PC-3 (cell line): ENCODE data around the gene MASTL.

Experiments used
- EZH2phosphoT487 ChIP-seq: fragments of 300-600 bp; sonication (generic); IDR thresholded peaks from 2 replicates; pipeline ENCODE4 v1.6.1; 2018; ENCODE audit warnings: mild to moderate bottlenecking, antibody characterized with exemption, low read length, borderline replicate concordance
- TF ChIP-seq, protein P1 (sequence below): fragments of 300-600 bp; sonication (generic); conservative IDR thresholded peaks from 2 replicates; pipeline ENCODE4 v1.5.1; 2017; ENCODE audit warnings: antibody characterized with exemption, low read depth, mild to moderate bottlenecking, low read length

DNA sequence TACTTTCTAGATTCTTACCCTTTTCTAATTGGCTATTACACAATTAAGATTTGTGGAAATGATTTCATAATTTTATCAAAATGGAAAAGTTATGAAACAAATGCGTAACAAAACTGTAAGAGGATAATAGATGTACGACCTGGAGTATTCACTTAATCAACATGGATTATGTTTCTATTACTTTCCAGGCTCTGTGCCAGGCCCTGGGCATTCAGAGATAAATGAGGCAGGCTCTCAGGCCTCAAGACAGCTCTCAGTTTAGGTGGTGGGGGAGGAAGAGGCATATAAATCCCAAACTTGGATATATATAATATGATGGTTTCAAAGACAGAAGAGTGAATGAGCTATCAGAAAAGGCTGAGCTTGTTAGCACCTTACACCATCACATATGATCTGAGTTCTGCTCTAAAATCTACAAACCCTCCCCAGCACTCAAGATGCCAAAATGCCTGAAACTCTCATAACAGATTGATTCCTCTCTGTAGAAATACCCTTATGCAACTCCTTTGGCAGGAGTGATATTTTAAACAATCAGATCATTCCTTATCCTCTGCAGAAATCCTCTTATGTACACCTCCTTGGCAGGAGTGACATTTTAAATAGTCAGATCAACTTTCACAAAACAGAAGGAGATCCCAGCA lies 42.9 kb downstream of the MASTL start:
- no peak for TF ChIP-seq EZH2phosphoT487
- TF ChIP-seq, protein P1, sequence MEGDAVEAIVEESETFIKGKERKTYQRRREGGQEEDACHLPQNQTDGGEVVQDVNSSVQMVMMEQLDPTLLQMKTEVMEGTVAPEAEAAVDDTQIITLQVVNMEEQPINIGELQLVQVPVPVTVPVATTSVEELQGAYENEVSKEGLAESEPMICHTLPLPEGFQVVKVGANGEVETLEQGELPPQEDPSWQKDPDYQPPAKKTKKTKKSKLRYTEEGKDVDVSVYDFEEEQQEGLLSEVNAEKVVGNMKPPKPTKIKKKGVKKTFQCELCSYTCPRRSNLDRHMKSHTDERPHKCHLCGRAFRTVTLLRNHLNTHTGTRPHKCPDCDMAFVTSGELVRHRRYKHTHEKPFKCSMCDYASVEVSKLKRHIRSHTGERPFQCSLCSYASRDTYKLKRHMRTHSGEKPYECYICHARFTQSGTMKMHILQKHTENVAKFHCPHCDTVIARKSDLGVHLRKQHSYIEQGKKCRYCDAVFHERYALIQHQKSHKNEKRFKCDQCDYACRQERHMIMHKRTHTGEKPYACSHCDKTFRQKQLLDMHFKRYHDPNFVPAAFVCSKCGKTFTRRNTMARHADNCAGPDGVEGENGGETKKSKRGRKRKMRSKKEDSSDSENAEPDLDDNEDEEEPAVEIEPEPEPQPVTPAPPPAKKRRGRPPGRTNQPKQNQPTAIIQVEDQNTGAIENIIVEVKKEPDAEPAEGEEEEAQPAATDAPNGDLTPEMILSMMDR, result no peak
